Keratinocyte (primary cell): ENCODE data around the gene ZNF541. TPM values are rescaled to one million over a fixed set of nuclear protein-coding genes. Genes with fewer than 3 reads are reported as not detected.
A peak's percentile ranks its signal among the peaks of the same experiment; 100 is the strongest.

Experiments
- DNase-seq: peaks from one replicate; pipeline ENCODE4 v3.0.0-alpha.2; 2011; ENCODE audit warnings: low read depth, missing footprints, low spot score
- FAIRE-seq: peaks from 2 replicates; lab custom pipeline; 2011; peaks lifted over from hg19 to GRCh38; lab: Jason Lieb, UNC
- H2AFZ ChIP-seq: 2 replicates; pipeline ENCODE4 v1.6.0; 2012; ENCODE audit warnings: low read length, control low read depth, inconsistent platforms; ENCODE audit not compliant: control insufficient read depth
- H3K27ac ChIP-seq: 2 replicates; pipeline ENCODE4 v1.5.1; 2011; ENCODE audit warnings: low read length; ENCODE audit not compliant: control insufficient read depth, insufficient read depth
- H3K27me3 ChIP-seq: 3 replicates; pipeline ENCODE4 v1.6.0; 2011; ENCODE audit warnings: low read length; ENCODE audit not compliant: control insufficient read depth, insufficient read depth; ENCODE audit errors: extremely low read depth
- H3K36me3 ChIP-seq, 2 experiments: 2 replicates in 1 of 2; 3 replicates in 1 of 2; pipeline ENCODE4 v1.5.1; 2011; ENCODE audit warnings: low read length in 2 of 2, mild to moderate bottlenecking in 1 of 2; ENCODE audit not compliant: control insufficient read depth in 2 of 2, insufficient read depth in 2 of 2; ENCODE audit errors: extremely low read depth in 1 of 2
- H3K4me1 ChIP-seq: 3 replicates; pipeline ENCODE4 v1.5.1; 2011; ENCODE audit warnings: low read length; ENCODE audit not compliant: control insufficient read depth, insufficient read depth; ENCODE audit errors: extremely low read depth
- H3K4me2 ChIP-seq: 3 replicates; pipeline ENCODE4 v1.6.0; 2011; ENCODE audit warnings: low read depth, low read length; ENCODE audit not compliant: control insufficient read depth, insufficient read depth; ENCODE audit errors: extremely low read depth
- H3K4me3 ChIP-seq, 3 experiments: fragments of 200-600 bp in 1 of 3; sonication (generic) in 1 of 3; 2 replicates in 2 of 3; 3 replicates in 1 of 3; pipeline ENCODE4 v1.5.1; 2011 to 2016; ENCODE audit warnings: low read length in 3 of 3, mild to moderate bottlenecking in 3 of 3, control low read depth in 2 of 3, inconsistent platforms in 1 of 3, low read depth in 1 of 3, mixed read lengths in 1 of 3, mixed run types in 1 of 3, moderate library complexity in 1 of 3; ENCODE audit not compliant: control insufficient read depth in 2 of 3, insufficient read depth in 2 of 3; ENCODE audit errors: extremely low read depth in 1 of 3
- H3K79me2 ChIP-seq: 2 replicates; pipeline ENCODE4 v1.6.0; 2012; ENCODE audit warnings: low read length; ENCODE audit not compliant: control insufficient read depth, insufficient read depth
- H3K9ac ChIP-seq: 3 replicates; pipeline ENCODE4 v1.6.0; 2011; ENCODE audit warnings: low read length; ENCODE audit not compliant: control insufficient read depth, insufficient read depth; ENCODE audit errors: extremely low read depth
- H3K9me1 ChIP-seq: 3 replicates; pipeline ENCODE4 v1.6.0; 2011; ENCODE audit warnings: low read length; ENCODE audit not compliant: control insufficient read depth, insufficient read depth; ENCODE audit errors: extremely low read depth
- H3K9me3 ChIP-seq: 2 replicates; pipeline ENCODE4 v1.5.1; 2012; ENCODE audit warnings: low read depth, low read length; ENCODE audit not compliant: control insufficient read depth
- H4K20me1 ChIP-seq: 3 replicates; pipeline ENCODE4 v1.6.0; 2011; ENCODE audit warnings: low read length; ENCODE audit not compliant: control insufficient read depth, insufficient read depth; ENCODE audit errors: extremely low read depth
- EZH2 ChIP-seq: IDR thresholded peaks from one replicate; pipeline ENCODE4 v1.6.1; 2012; ENCODE audit warnings: inconsistent platforms, mild to moderate bottlenecking, low read length, moderate library complexity
- dilution Hi-C: fragments of 300-500 bp; cut with MboI; formaldehyde crosslinking; loops from one replicate; pipeline ENCODE4 v1.7.0; 2020; ENCODE audit warnings: low sequenced_read_pairs; ENCODE audit not compliant: extremely low pct_ligation_motif_present
- polyA plus RNA-seq, 5 experiments: library from polyadenylated mRNA; depleted of rRNA in 3 of 5; stranded (reverse) in 3 of 5; stranded (forward) in 1 of 5; unstranded in 1 of 5; fragments of >200 nt; gene quantifications; 1 replicate in 1 of 5; 2 replicates in 3 of 5; 3 replicates in 1 of 5; pipeline versions ENCODE4 v1.2.1 to v1.2.3, GENCODE V29; 2011 to 2012; ENCODE audit warnings: missing spikeins in 2 of 5, low read depth in 1 of 5, low replicate concordance in 1 of 5
- TF ChIP-seq, protein P1 (sequence below), 3 experiments: IDR thresholded peaks in 1 of 3; conservative IDR thresholded peaks in 1 of 3; optimal IDR thresholded peaks in 1 of 3; 2 replicates in 2 of 3; 3 replicates in 1 of 3; pipeline versions ENCODE3 to v1.5.1; 2011; ENCODE audit warnings: low read length in 3 of 3, mild to moderate bottlenecking in 3 of 3, moderate library complexity in 2 of 3, control low read depth in 1 of 3, inconsistent platforms in 1 of 3; ENCODE audit not compliant: insufficient read depth in 2 of 3; ENCODE audit errors: extremely low read depth in 1 of 3

ZNF541 gene
- polyA plus RNA-seq, 1 donor (not counting 4 experiments of a cell fraction or from before 2014, with no cell fraction given): not detected

DNA sequence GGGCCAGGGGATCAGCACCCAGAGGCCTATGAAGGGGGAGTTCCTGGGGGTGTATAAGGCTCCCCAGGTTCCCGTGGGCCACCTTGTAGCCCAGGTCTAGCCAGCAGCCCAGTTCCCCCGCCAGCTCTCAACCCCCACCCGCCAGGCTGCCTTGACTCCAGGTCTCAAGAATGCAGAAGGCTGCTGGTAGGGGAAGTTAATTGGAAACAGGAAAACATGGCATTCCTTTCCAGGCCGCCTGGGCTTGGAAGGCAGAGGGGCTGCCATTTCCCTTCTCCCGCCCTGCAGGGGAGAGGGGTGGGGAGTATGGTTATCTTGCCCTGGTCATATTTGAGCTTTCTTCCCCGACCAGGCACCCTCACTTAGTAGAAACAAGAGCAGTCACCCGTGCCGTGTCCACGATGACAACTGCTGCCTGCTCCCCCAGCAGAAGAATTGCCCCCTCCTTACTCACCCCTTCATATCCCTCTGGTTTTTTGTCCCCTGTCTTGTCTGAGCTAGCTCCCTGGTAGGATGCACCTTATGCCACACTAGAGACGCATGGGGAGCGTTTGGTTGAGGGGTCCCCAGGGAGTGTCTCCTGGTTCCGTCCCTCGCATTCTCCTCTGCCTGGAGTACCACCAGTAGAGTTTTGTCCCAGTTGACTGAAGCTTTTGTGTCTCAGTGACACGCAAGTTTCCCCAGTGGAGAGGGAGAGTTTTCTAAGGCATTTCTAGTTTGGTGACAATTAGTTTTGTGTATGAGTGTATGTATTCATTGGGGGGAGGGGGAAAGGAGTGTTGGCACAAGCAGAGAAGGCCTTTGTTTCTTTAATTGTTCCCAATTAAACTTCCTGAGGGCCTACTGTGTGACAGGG is 40.4 kb upstream of the ZNF541 start:
- peaks cover 82% of the 10 kb centered on the region for H3K79me2 ChIP-seq
- no peak overlapping the region for H3K27ac ChIP-seq
- H3K4me2 ChIP-seq: no peak overlapping the region
- no peak overlapping the region for H3K9ac ChIP-seq
- no peak overlapping the region for H3K4me3 ChIP-seq
- no peaks in the 10 kb centered on the region for H3K27me3 ChIP-seq
- H3K9me3 ChIP-seq: no peaks in the 10 kb centered on the region
- dilution Hi-C loops: no loop called here
- DNase-seq (no peak), FAIRE-seq (no peak)
- H3K36me3 ChIP-seq: peaks cover 0 to 2% of the 10 kb centered on the region in 2 experiments
- TF ChIP-seq, protein P1, sequence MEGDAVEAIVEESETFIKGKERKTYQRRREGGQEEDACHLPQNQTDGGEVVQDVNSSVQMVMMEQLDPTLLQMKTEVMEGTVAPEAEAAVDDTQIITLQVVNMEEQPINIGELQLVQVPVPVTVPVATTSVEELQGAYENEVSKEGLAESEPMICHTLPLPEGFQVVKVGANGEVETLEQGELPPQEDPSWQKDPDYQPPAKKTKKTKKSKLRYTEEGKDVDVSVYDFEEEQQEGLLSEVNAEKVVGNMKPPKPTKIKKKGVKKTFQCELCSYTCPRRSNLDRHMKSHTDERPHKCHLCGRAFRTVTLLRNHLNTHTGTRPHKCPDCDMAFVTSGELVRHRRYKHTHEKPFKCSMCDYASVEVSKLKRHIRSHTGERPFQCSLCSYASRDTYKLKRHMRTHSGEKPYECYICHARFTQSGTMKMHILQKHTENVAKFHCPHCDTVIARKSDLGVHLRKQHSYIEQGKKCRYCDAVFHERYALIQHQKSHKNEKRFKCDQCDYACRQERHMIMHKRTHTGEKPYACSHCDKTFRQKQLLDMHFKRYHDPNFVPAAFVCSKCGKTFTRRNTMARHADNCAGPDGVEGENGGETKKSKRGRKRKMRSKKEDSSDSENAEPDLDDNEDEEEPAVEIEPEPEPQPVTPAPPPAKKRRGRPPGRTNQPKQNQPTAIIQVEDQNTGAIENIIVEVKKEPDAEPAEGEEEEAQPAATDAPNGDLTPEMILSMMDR (optimal IDR thresholded peaks at IDR 0.05 in 1 of 3, IDR thresholded peaks at IDR 0.05 in 1 of 3, conservative IDR thresholded peaks at IDR 0.05 in 1 of 3; ENCODE audit: extremely low read depth in 1 of 3, insufficient read depth in 2 of 3, low read length in 3 of 3): no peak
- TF ChIP-seq EZH2: no peak
- H4K20me1 ChIP-seq: peaks cover 11% of the 10 kb centered on the region
- H3K9me1 ChIP-seq: peaks cover 3% of the 10 kb centered on the region
- H2AFZ ChIP-seq: no peak overlapping the region
- peaks cover 7% of the 10 kb centered on the region for H3K4me1 ChIP-seq

DNA sequence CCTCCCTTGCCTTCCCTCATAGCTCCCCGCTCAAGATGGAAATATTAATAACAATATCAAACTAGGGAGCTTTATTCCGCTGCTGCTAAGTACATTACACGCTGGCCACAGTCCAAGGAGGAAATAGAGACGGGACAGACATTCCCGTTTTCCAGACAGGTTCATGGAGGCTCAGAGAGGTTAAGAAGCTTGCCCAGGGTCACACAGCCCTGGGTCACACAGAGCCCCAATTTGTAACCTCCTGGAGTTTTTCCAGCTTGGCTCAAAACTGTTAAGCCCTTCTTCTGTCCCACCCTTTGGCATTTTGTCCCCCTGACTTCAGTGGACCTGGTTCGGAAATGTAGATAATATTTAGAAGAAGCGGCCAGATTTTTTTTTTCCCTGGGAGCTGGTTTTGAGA is 38.0 kb upstream of the ZNF541 start:
- H3K79me2 ChIP-seq: peaks cover 67% of the 10 kb centered on the region
- peaks cover 11% of the 10 kb centered on the region for H4K20me1 ChIP-seq
- dilution Hi-C loops: no loop called here

More for the DNA sequence above, 38.0 kb upstream of the ZNF541 start:
- Histone ChIP-seq H3K4me1 (peaks cover 7% of the 10 kb centered on the region), H3K9me1 (peaks cover 3% of the 10 kb centered on the region), H3K4me2 (peak overlapping the region; percentile 76), H2AFZ (no peak overlapping the region), H3K4me3 (peak overlapping the region in 2 of 3 experiments; percentile 66 to 80), H3K27me3 (no peaks in the 10 kb centered on the region), H3K9me3 (no peaks in the 10 kb centered on the region), H3K27ac (no peak overlapping the region), H3K36me3 (peaks cover 0 to 2% of the 10 kb centered on the region in 2 experiments), H3K9ac (peak overlapping the region; percentile 92)
- no peak for FAIRE-seq
- no peak for TF ChIP-seq EZH2
- TF ChIP-seq, protein P1 (optimal IDR thresholded peaks at IDR 0.05 in 1 of 3, IDR thresholded peaks at IDR 0.05 in 1 of 3, conservative IDR thresholded peaks at IDR 0.05 in 1 of 3; ENCODE audit: extremely low read depth in 1 of 3, insufficient read depth in 2 of 3, low read length in 3 of 3): no peak
- no peak for DNase-seq
